Measurements from ENCODE around the gene PFKFB4. TPM values are rescaled to one million over a fixed set of nuclear protein-coding genes. Genes with fewer than 3 reads are reported as not detected.

Gene PFKFB4
- polyA plus RNA-seq, 1 experiment = 6.1 TPM

DNA sequence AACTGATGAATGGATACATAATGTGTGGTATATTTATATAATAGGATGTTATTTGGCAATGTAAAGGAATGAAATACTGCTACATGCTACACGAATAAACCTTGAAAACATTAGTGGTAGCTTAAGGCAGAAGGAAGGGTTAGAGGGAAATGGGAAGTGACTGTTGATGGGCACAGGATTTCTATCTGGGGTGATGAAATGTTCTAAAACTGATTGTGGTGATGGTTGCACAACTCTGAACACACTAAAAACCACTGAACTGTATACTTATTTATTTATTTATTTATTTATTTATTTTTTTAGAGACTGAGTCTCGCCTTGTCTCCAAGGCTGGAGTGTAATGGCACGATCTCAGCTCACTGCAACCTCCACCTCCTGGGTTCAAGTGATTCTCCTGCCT, 27.8 kb downstream of the PFKFB4 start:
- Histone ChIP-seq H3K9me3 (ENCODE audit: control insufficient read depth, insufficient read depth, low read length) (no peaks in the 10 kb centered on the region), H3K4me3 (ENCODE audit: low read depth, low read length) (no peak overlapping the region), H3K27me3 (ENCODE audit: control insufficient read depth, insufficient read depth, low read length) (no peaks in the 10 kb centered on the region), H3K27ac (ENCODE audit: low read depth, low read length) (no peak overlapping the region)
- DNase-seq (ENCODE audit: low read depth, low spot score) = no peak
- TF ChIP-seq, protein P1, sequence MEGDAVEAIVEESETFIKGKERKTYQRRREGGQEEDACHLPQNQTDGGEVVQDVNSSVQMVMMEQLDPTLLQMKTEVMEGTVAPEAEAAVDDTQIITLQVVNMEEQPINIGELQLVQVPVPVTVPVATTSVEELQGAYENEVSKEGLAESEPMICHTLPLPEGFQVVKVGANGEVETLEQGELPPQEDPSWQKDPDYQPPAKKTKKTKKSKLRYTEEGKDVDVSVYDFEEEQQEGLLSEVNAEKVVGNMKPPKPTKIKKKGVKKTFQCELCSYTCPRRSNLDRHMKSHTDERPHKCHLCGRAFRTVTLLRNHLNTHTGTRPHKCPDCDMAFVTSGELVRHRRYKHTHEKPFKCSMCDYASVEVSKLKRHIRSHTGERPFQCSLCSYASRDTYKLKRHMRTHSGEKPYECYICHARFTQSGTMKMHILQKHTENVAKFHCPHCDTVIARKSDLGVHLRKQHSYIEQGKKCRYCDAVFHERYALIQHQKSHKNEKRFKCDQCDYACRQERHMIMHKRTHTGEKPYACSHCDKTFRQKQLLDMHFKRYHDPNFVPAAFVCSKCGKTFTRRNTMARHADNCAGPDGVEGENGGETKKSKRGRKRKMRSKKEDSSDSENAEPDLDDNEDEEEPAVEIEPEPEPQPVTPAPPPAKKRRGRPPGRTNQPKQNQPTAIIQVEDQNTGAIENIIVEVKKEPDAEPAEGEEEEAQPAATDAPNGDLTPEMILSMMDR (IDR thresholded peaks at IDR 0.05; ENCODE audit: low read depth, low read length) = no peak
- ChIA-PET POLR2A (no interaction called here), CTCF (interaction anchor here (0.9 to 2.8 kb wide), 3 partner anchors 12 to 93 kb away, joined by 3 to 13 read pairs (median 4); no protein-coding TSS in a partner anchor)

DNA sequence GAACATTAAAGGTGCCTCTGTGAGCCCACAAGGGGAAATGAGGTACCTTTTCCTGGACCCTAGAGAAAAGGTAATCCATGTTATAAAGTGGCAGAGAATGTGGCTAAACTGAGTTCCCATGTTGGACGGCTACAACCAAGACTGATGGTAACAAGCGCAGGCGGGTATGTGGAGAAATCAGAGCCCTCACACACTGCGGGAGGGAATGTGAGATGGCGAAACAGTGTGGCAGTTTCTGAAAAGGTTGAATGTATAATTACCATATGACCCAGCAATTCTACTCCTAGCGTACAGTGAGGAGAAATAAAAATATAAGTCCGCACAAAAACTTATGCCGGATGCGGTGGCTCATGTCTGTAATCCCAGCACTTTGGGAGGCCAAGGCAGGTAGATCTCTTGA, 28.6 kb downstream of the PFKFB4 start:
- ChIA-PET CTCF (interaction anchor here (2.8 kb wide), 1 partner anchor 92 kb away, joined by 13 read pairs; no protein-coding TSS in a partner anchor), POLR2A (no interaction called here)
- no peak overlapping the region for H3K27ac ChIP-seq (ENCODE audit: low read depth, low read length)
- no peaks in the 10 kb centered on the region for H3K9me3 ChIP-seq (ENCODE audit: control insufficient read depth, insufficient read depth, low read length)
- H3K27me3 ChIP-seq (ENCODE audit: control insufficient read depth, insufficient read depth, low read length) = no peaks in the 10 kb centered on the region
- no peak overlapping the region for H3K4me3 ChIP-seq (ENCODE audit: low read depth, low read length)
- DNase-seq (ENCODE audit: low read depth, low spot score) = no peak
- TF ChIP-seq, protein P1 (IDR thresholded peaks at IDR 0.05; ENCODE audit: low read depth, low read length) = no peak

- CTCF ChIA-PET = no interaction called here
These were observed 31.6 kb downstream of the PFKFB4 start for GRCh38 chr3:48524970-48525369.

DNA sequence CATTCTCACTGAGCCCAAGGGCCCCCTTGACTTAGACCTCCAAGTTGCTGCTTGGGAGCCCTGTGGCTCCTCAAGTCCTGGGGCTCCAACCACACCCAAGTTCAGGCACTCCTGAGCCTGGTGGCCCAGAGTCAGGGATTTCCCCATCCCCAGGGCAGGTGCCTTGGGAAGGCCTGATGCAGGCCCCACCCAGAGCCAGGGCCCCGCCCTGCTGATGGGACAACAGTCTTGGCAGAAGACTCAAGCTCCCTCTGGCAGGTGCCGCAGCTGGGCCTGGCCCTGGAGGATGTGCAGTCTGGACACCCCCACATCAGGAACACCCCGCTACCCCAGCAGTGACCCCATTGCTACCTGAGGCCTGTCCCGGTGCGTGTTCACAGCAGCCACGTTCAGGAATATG, 35.0 kb downstream of the PFKFB4 start:
- Histone ChIP-seq H3K27ac (ENCODE audit: low read depth, low read length) (no peak overlapping the region), H3K27me3 (ENCODE audit: control insufficient read depth, insufficient read depth, low read length) (no peaks in the 10 kb centered on the region), H3K9me3 (ENCODE audit: control insufficient read depth, insufficient read depth, low read length) (no peaks in the 10 kb centered on the region), H3K4me3 (ENCODE audit: low read depth, low read length) (no peak overlapping the region)
- no peak for DNase-seq (ENCODE audit: low read depth, low spot score)
- TF ChIP-seq, protein P1 (IDR thresholded peaks at IDR 0.05; ENCODE audit: low read depth, low read length) = no peak
- ChIA-PET POLR2A (no interaction called here), CTCF (no interaction called here)

More at GRCh38 chr3:48524970-48525369, 31.6 kb downstream of the PFKFB4 start:
- TF ChIP-seq, protein P1 (IDR thresholded peaks at IDR 0.05; ENCODE audit: low read depth, low read length) = no peak
- no peaks in the 10 kb centered on the region for H3K27me3 ChIP-seq (ENCODE audit: control insufficient read depth, insufficient read depth, low read length)
- H3K27ac ChIP-seq (ENCODE audit: low read depth, low read length) = no peak overlapping the region
- H3K4me3 ChIP-seq (ENCODE audit: low read depth, low read length) = no peak overlapping the region
- no peaks in the 10 kb centered on the region for H3K9me3 ChIP-seq (ENCODE audit: control insufficient read depth, insufficient read depth, low read length)
- no peak for DNase-seq (ENCODE audit: low read depth, low spot score)
- POLR2A ChIA-PET = no interaction called here

DNA sequence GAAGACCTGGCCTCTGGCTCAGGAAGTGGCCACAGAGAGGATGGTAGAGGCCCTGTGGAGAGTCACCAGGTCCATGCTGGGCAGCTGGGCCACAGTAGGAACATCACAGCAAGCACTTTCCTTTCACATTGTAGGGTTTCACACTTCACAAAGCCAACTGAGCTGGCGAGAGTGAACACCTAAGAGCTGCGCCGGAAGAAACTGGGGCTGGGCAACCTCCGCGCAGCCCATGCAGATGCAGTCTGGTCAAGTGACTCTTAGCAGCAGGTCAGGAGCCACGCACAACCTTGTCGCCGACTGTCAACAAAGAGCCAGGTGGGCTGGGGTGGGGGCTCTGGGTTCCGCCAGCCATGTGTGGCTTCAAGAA, 37.3 kb downstream of the PFKFB4 start:
- TF ChIP-seq, protein P1 (IDR thresholded peaks at IDR 0.05; ENCODE audit: low read depth, low read length) = no peak
- POLR2A ChIA-PET = no interaction called here
- Histone ChIP-seq H3K27ac (ENCODE audit: low read depth, low read length) (no peak overlapping the region), H3K27me3 (ENCODE audit: control insufficient read depth, insufficient read depth, low read length) (no peaks in the 10 kb centered on the region), H3K9me3 (ENCODE audit: control insufficient read depth, insufficient read depth, low read length) (no peaks in the 10 kb centered on the region), H3K4me3 (ENCODE audit: low read depth, low read length) (no peak overlapping the region)
- no peak for DNase-seq (ENCODE audit: low read depth, low spot score)
- CTCF ChIA-PET = no interaction called here
